Measurements from ENCODE around the gene SRR.

- TF ChIP-seq ARNT (IDR thresholded peaks at IDR 0.05) (no peak), ELF4 (IDR thresholded peaks at IDR 0.05) (no peak), NFRKB (IDR thresholded peaks at IDR 0.05) (no peak), SUZ12 (IDR thresholded peaks at IDR 0.05) (no peak), FOXA1 (IDR thresholded peaks at IDR 0.05) (no peak), HDGF (IDR thresholded peaks at IDR 0.05; ENCODE audit: borderline replicate concordance) (no peak), FOXM1 (IDR thresholded peaks at IDR 0.05; ENCODE audit: borderline replicate concordance) (no peak), CTBP1 (IDR thresholded peaks at IDR 0.05; ENCODE audit: borderline replicate concordance) (no peak), BHLHE40 (IDR thresholded peaks at IDR 0.05; ENCODE audit: borderline replicate concordance) (no peak), SP1 (IDR thresholded peaks at IDR 0.05) (no peak), L3MBTL2 (conservative IDR thresholded peaks at IDR 0.05) (no peak), ZNF384 (IDR thresholded peaks at IDR 0.05) (no peak)
These were observed 57.4 kb downstream of the SRR start for GRCh38 chr17:2361010-2361760.
